ENCODE measurements around the gene ETHE1. TPM values are rescaled to one million over a fixed set of nuclear protein-coding genes. Genes with fewer than 3 reads are reported as not detected.

The ETHE1 gene
- total RNA-seq, 4 donors from 2014 or later, result 66.6 to 126 (median 98.5) TPM

GRCh38 chr19:43470288-43470687, 56.7 kb downstream of the ETHE1 start:
- TF ChIP-seq POLR2A (IDR thresholded peaks at IDR 0.05) (no peak), CTCF (IDR thresholded peaks at IDR 0.05) (no peak)
- intact Hi-C loops (cut with DNase I), result no loop called here
- peak overlapping the region; percentile 78 to 92 (median 88) for H3K27ac ChIP-seq
- no peaks in the 10 kb centered on the region for H3K27me3 ChIP-seq
- H3K4me3 ChIP-seq, result no peak overlapping the region
- H3K36me3 ChIP-seq, result no peaks in the 10 kb centered on the region
- WGBS, 2 donors, result 48 to 61% methylated on average over 9 to 10 of the region's 10 CpGs
- DNase-seq, result no peak
- H3K4me1 ChIP-seq, result peaks cover 12 to 100% (median 39%) of the 10 kb centered on the region in 3 donors
- no peaks in the 10 kb centered on the region for H3K9me3 ChIP-seq

GRCh38 chr19:43469160-43469480, 57.9 kb downstream of the ETHE1 start:
- no peak overlapping the region for H3K4me3 ChIP-seq
- DNase-seq, result no peak
- no peaks in the 10 kb centered on the region for H3K9me3 ChIP-seq
- WGBS, 2 donors, result 54 to 63% methylated on average over 1 of the region's 1 CpG
- intact Hi-C loops (cut with DNase I), result no loop called here
- H3K36me3 ChIP-seq, result no peaks in the 10 kb centered on the region
- TF ChIP-seq POLR2A (IDR thresholded peaks at IDR 0.05) (no peak), CTCF (IDR thresholded peaks at IDR 0.05) (no peak)
- peak overlapping the region; percentile 78 to 92 (median 88) for H3K27ac ChIP-seq
- no peaks in the 10 kb centered on the region for H3K27me3 ChIP-seq
- peaks cover 17 to 100% (median 38%) of the 10 kb centered on the region in 3 donors for H3K4me1 ChIP-seq

GRCh38 chr19:43468354-43469159, 58.4 kb downstream of the ETHE1 start:
- Histone ChIP-seq H3K4me1 (peaks cover 17 to 96% (median 39%) of the 10 kb centered on the region in 3 donors), H3K4me3 (no peak overlapping the region), H3K9me3 (no peaks in the 10 kb centered on the region), H3K27ac (peak overlapping the region; percentile 78 to 92 (median 88)), H3K36me3 (no peaks in the 10 kb centered on the region), H3K27me3 (no peaks in the 10 kb centered on the region)
- WGBS, 2 donors, result 64 to 86% methylated on average over 4 of the region's 4 CpGs
- DNase-seq, result no peak
- TF ChIP-seq CTCF (IDR thresholded peaks at IDR 0.05) (peak in 1 of 6 experiments; percentile 29), POLR2A (IDR thresholded peaks at IDR 0.05) (no peak)
- intact Hi-C loops (cut with DNase I), result no loop called here

- TF ChIP-seq CTCF (IDR thresholded peaks at IDR 0.05), result no peak
- TF ChIP-seq POLR2A (IDR thresholded peaks at IDR 0.05), result no peak
- H3K27me3 ChIP-seq, result no peaks in the 10 kb centered on the region
- H3K4me1 ChIP-seq, result peaks cover 17 to 92% (median 42%) of the 10 kb centered on the region in 3 donors
- WGBS, 2 donors, result 63 to 67% methylated on average over 4 of the region's 4 CpGs
- H3K27ac ChIP-seq, result peak overlapping the region; percentile 78 to 92 (median 88)
- no peaks in the 10 kb centered on the region for H3K9me3 ChIP-seq
- H3K36me3 ChIP-seq, result peaks cover 0 to 3% (median 0%) of the 10 kb centered on the region in 3 donors
- H3K4me3 ChIP-seq, result no peak overlapping the region
- intact Hi-C loops (cut with DNase I), result no loop called here
- no peak for DNase-seq
These were observed 59.3 kb downstream of the ETHE1 start for GRCh38 chr19:43467730-43468129.

GRCh38 chr19:43467276-43467675, 59.7 kb downstream of the ETHE1 start:
- peak overlapping the region; percentile 78 to 92 (median 88) for H3K27ac ChIP-seq
- TF ChIP-seq POLR2A (IDR thresholded peaks at IDR 0.05), result no peak
- TF ChIP-seq CTCF (IDR thresholded peaks at IDR 0.05), result no peak

More at GRCh38 chr19:43467276-43467675, 59.7 kb downstream of the ETHE1 start:
- H3K4me1 ChIP-seq, result peaks cover 17 to 92% (median 42%) of the 10 kb centered on the region in 3 donors
- peaks cover 0 to 7% (median 0%) of the 10 kb centered on the region in 3 donors for H3K36me3 ChIP-seq
- no peak overlapping the region for H3K4me3 ChIP-seq
- no peaks in the 10 kb centered on the region for H3K27me3 ChIP-seq
- intact Hi-C loops (cut with DNase I), result no loop called here
- no peak for DNase-seq
- WGBS, 2 donors, result 57 to 74% methylated on average over 6 of the region's 6 CpGs
- no peaks in the 10 kb centered on the region for H3K9me3 ChIP-seq
